HepG2 (cell line): ENCODE results near the gene ZBTB46. TPM values are rescaled to one million over a fixed set of nuclear protein-coding genes. Genes with fewer than 3 reads are reported as not detected.

ENCODE experiments used
- CCDC6 ChIP-seq: sonication (generic); formaldehyde crosslinking; IDR thresholded peaks from 2 replicates; pipeline ENCODE4 v1.8.1; 2022; ENCODE audit warnings: mild to moderate bottlenecking, missing genetic modification reagents, moderate library complexity
- KDM1A ChIP-seq: IDR thresholded peaks from 2 replicates; pipeline ENCODE4 v1.6.1; 2016; ENCODE audit warnings: missing compliant biosample characterization
- KLF13 ChIP-seq: sonication (generic); formaldehyde crosslinking; IDR thresholded peaks from 2 replicates; pipeline ENCODE4 v1.4.0; 2020; ENCODE audit warnings: mild to moderate bottlenecking, missing genetic modification reagents
- MEF2D ChIP-seq: sonication (generic); formaldehyde crosslinking; IDR thresholded peaks from 2 replicates; pipeline ENCODE4 v1.5.1; 2020; ENCODE audit warnings: mild to moderate bottlenecking, missing genetic modification reagents
- MXI1 ChIP-seq: IDR thresholded peaks from 3 replicates; pipeline ENCODE4 v1.6.1; 2012; ENCODE audit warnings: low read depth, low read length, inconsistent platforms, borderline replicate concordance
- PAX8 ChIP-seq: sonication (generic); formaldehyde crosslinking; IDR thresholded peaks from 2 replicates; pipeline ENCODE4 v1.8.0; 2022; ENCODE audit warnings: mild to moderate bottlenecking, missing genetic modification reagents, borderline replicate concordance
- PHB2 ChIP-seq: fragments of 450-650 bp; IDR thresholded peaks from 2 replicates; pipeline ENCODE4 v1.6.1; 2018; ENCODE audit not compliant: partially characterized antibody
- RFXAP ChIP-seq: sonication (generic); formaldehyde crosslinking; IDR thresholded peaks from 2 replicates; pipeline ENCODE4 v1.4.0; 2020; ENCODE audit warnings: missing genetic modification reagents, borderline replicate concordance
- SRSF9 ChIP-seq: fragments of 200-400 bp; formaldehyde crosslinking; IDR thresholded peaks from 2 replicates; pipeline ENCODE4 v1.6.1; 2018; ENCODE audit warnings: borderline replicate concordance, mild to moderate bottlenecking, low read depth, low read length; ENCODE audit not compliant: insufficient read depth, poor library complexity, severe bottlenecking
- TFAP4 ChIP-seq: sonication (generic); IDR thresholded peaks from 2 replicates; pipeline ENCODE4 v1.6.1; 2016; ENCODE audit warnings: low read depth, borderline replicate concordance
- THAP11 ChIP-seq: IDR thresholded peaks from 2 replicates; pipeline ENCODE4 v1.6.1; 2016; ENCODE audit warnings: missing biosample characterization, missing genetic modification reagents
- ZHX1 ChIP-seq: sonication (generic); formaldehyde crosslinking; IDR thresholded peaks from 2 replicates; pipeline ENCODE4 v1.8.1; 2022; ENCODE audit warnings: low read depth, mild to moderate bottlenecking, missing genetic modification reagents
- ZMYM2 ChIP-seq: sonication (generic); formaldehyde crosslinking; IDR thresholded peaks from 2 replicates; pipeline ENCODE4 v1.8.0; 2022; ENCODE audit warnings: mild to moderate bottlenecking, missing genetic modification reagents
- ZMYM3 ChIP-seq: sonication (generic); formaldehyde crosslinking; IDR thresholded peaks from 2 replicates; pipeline ENCODE4 v1.5.1; 2020; ENCODE audit warnings: mild to moderate bottlenecking, missing genetic modification reagents
- ZNF547 ChIP-seq: sonication (generic); formaldehyde crosslinking; IDR thresholded peaks from 2 replicates; pipeline ENCODE4 v1.5.1; 2020; ENCODE audit warnings: mild to moderate bottlenecking, missing genetic modification reagents
- ZNF609 ChIP-seq: sonication (generic); formaldehyde crosslinking; IDR thresholded peaks from 2 replicates; pipeline ENCODE4 v1.4.0; 2020; ENCODE audit warnings: mild to moderate bottlenecking, missing genetic modification reagents, borderline replicate concordance
- ZNF775 ChIP-seq: sonication (generic); formaldehyde crosslinking; IDR thresholded peaks from 2 replicates; pipeline ENCODE4 v1.4.0; 2020; ENCODE audit warnings: missing genetic modification reagents, mild to moderate bottlenecking, moderate library complexity, borderline replicate concordance
- polyA plus RNA-seq, 8 experiments: library from polyadenylated mRNA; depleted of rRNA in 3 of 8; stranded (reverse) in 7 of 8; unstranded in 1 of 8; fragments of >200 nt; fragmentation: Illumina TruSeq in 4 of 8; extraction: Trizol in 4 of 8; gene quantifications; 2 replicates each; pipeline versions ENCODE4 v1.2.1 to v1.2.3, GENCODE V29; 2011 to 2016; ENCODE audit warnings: low read depth in 4 of 8, missing spikeins in 1 of 8, mixed read lengths in 1 of 8; ENCODE audit not compliant: insufficient read depth in 1 of 8
- total RNA-seq, 5 experiments: library from RNA; depleted of rRNA; stranded (reverse); fragments of >200 nt; fragmentation: Illumina TruSeq; extraction: Trizol; gene quantifications; 2 replicates each; pipeline ENCODE4 v1.2.3, GENCODE V29; 2016; ENCODE audit warnings: low read depth in 1 of 5
- TF ChIP-seq, protein P1 (sequence below): sonication (generic); formaldehyde crosslinking; IDR thresholded peaks from 2 replicates; pipeline ENCODE4 v1.4.0; 2020; ENCODE audit warnings: missing genetic modification reagents

ZBTB46 gene
- total and polyA plus RNA-seq, 2 of the 13 experiments (the other 11 are each of a cell fraction or from before 2014, with no cell fraction given): 1.6 to 13.5 TPM

DNA sequence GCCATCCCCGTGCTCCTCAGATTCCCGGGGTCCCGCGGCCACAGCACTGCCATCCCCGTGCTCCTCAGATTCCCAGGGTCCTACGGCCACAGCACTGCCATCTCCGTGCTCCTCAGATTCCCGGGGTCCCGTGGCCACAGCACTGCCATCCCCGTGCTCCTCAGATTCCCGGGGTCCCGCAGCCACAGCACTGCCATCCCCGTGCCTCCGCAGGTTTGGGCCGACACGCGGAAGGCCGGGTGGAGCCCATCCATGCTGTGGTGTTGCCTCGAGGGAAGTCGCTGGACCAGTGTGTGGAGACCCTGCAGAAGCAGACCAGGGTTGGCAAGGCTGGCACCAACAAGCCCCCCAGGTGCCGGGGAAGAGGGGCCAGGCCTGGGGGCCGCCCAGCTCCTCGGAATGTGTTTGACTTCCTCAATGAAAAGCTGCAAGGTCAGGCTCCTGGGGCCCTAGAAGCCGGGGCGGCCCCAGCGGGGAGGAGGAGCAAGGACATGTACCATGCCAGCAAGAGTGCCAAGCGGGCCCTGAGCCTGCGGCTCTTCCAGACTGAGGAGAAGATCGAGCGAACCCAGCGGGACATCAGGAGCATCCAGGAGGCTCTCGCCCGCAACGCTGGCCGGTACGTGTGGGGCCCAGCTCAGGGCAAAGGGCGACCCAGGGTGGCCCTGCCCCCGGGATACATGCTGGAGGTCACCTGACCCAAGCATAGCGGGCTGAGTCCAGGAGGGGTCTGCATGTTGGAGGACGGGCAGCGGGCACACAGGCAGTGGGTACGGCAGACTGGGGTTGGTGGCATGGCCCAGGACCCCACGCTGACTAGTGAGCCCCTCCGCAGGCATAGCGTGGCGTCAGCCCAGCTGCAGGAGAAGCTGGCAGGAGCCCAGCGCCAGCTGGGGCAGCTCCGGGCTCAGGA, 95.9 kb downstream of the ZBTB46 start (continued):
- TF ChIP-seq ZNF609 (CRISPR knock-in tag): 0 out of 2 replicates have a peak, but pooled peaks have one; percentile 23
- TF ChIP-seq MEF2D (CRISPR knock-in tag): no peak
- no peak for TF ChIP-seq TFAP4
- no peak for TF ChIP-seq SRSF9
- TF ChIP-seq ZMYM2 (CRISPR knock-in tag): 0 out of 2 replicates have a peak, but pooled peaks have one; percentile 10
- 0 out of 2 replicates have a peak, but pooled peaks have one; percentile 6 for TF ChIP-seq ZNF547 (CRISPR knock-in tag)
- TF ChIP-seq, protein P1, sequence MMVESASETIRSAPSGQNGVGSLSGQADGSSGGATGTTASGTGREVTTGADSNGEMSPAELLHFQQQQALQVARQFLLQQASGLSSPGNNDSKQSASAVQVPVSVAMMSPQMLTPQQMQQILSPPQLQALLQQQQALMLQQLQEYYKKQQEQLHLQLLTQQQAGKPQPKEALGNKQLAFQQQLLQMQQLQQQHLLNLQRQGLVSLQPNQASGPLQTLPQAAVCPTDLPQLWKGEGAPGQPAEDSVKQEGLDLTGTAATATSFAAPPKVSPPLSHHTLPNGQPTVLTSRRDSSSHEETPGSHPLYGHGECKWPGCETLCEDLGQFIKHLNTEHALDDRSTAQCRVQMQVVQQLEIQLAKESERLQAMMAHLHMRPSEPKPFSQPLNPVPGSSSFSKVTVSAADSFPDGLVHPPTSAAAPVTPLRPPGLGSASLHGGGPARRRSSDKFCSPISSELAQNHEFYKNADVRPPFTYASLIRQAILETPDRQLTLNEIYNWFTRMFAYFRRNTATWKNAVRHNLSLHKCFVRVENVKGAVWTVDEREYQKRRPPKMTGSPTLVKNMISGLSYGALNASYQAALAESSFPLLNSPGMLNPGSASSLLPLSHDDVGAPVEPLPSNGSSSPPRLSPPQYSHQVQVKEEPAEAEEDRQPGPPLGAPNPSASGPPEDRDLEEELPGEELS (CRISPR knock-in tag): no peak
- no peak for TF ChIP-seq RFXAP (CRISPR knock-in tag)
- peak; percentile 63; the same call in 1 of the 2 replicates for TF ChIP-seq ZHX1
- TF ChIP-seq KLF13: 0 out of 2 replicates have a peak, but pooled peaks have one; percentile 68
- TF ChIP-seq MXI1: no peak
- TF ChIP-seq KDM1A (CRISPR knock-in tag): no peak
- TF ChIP-seq PAX8: no peak
- no peak for TF ChIP-seq THAP11
- TF ChIP-seq CCDC6 (CRISPR knock-in tag): no peak
- 0 out of 2 replicates have a peak, but pooled peaks have one; percentile 10 for TF ChIP-seq ZMYM3 (CRISPR knock-in tag)
- no peak for TF ChIP-seq PHB2
- TF ChIP-seq ZNF775: 0 out of 2 replicates have a peak, but pooled peaks have one; percentile 10
